ENCODE results near the gene FZD8. TPM values are rescaled to one million over a fixed set of nuclear protein-coding genes. Genes with fewer than 3 reads are reported as not detected.
A peak's percentile ranks its signal among the peaks of the same experiment; 100 is the strongest.

Gene FZD8
- polyA plus RNA-seq, 1 of the 3 experiments (the other 2 are of a cell fraction) = 1.4 TPM

DNA sequence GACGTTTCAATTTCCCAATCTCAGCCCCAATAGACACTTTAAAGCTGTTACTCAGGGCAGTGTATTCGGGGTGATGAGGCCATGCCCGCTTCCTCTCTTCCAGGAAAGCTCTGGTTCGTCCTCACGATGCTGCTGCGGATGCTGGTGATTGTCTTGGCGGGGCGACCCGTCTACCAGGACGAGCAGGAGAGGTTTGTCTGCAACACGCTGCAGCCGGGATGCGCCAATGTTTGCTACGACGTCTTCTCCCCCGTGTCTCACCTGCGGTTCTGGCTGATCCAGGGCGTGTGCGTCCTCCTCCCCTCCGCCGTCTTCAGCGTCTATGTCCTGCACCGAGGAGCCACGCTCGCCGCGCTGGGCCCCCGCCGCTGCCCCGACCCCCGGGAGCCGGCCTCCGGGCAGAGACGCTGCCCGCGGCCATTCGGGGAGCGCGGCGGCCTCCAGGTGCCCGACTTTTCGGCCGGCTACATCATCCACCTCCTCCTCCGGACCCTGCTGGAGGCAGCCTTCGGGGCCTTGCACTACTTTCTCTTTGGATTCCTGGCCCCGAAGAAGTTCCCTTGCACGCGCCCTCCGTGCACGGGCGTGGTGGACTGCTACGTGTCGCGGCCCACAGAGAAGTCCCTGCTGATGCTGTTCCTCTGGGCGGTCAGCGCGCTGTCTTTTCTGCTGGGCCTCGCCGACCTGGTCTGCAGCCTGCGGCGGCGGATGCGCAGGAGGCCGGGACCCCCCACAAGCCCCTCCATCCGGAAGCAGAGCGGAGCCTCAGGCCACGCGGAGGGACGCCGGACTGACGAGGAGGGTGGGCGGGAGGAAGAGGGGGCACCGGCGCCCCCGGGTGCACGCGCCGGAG lies 34.4 kb downstream of the FZD8 start:
- no peak for TF ChIP-seq EP300 (IDR thresholded peaks at IDR 0.05; ENCODE audit: borderline replicate concordance in 1 of 2, low read depth in 1 of 2, low read length in 1 of 2)
- TF ChIP-seq SIN3A (IDR thresholded peaks at IDR 0.05; ENCODE audit: borderline replicate concordance, low read depth, low read length) = no peak
- TF ChIP-seq YY1 (IDR thresholded peaks at IDR 0.05; ENCODE audit: low read depth) = no peak
- no peak for TF ChIP-seq TEAD4 (IDR thresholded peaks at IDR 0.05; ENCODE audit: borderline replicate concordance, insufficient read depth)
- no peak for TF ChIP-seq GATA2 (CRISPR knock-in tag; IDR thresholded peaks at IDR 0.05)
- TF ChIP-seq MEF2A (IDR thresholded peaks at IDR 0.05; ENCODE audit: borderline replicate concordance, low read depth) = no peak
- TF ChIP-seq RFX5 (IDR thresholded peaks at IDR 0.05; ENCODE audit: low read length) = no peak
- TF ChIP-seq TAF1 (IDR thresholded peaks at IDR 0.05; ENCODE audit: borderline replicate concordance, low read depth, low read length) = no peak
- no peak for TF ChIP-seq ZBTB33 (IDR thresholded peaks at IDR 0.05; ENCODE audit: borderline replicate concordance, low read depth)
- no peaks in the 10 kb centered on the region for H3K79me2 ChIP-seq (ENCODE audit: insufficient read depth)
- WGBS (ENCODE audit: low lambda C conversion rate) = 34% methylated on average over 18 of the region's 78 CpGs
- H3K36me3 ChIP-seq (replicated peaks in 1 of 2; ENCODE audit: control insufficient read depth in 1 of 2, insufficient read depth in 2 of 2, low read length in 1 of 2) = no peaks in the 10 kb centered on the region
- peak overlapping the region; percentile 19 to 46; a peak in 3 of 4 replicates for H3K4me3 ChIP-seq (ENCODE audit: low read depth in 2 of 2, low read length in 1 of 2)
- DNase-seq = peak; percentile 71
- H3K9ac ChIP-seq = no peak overlapping the region; the same call in 1 of the 2 replicates
- H3K9me2 ChIP-seq = no peaks in the 10 kb centered on the region
- H3K27ac ChIP-seq (ENCODE audit: low read depth in 2 of 2, low read length in 1 of 2) = no peak overlapping the region
- peak overlapping the region; percentile 70 for H3K4me2 ChIP-seq
- ChIA-PET POLR2A (no interaction called here), CTCF (interaction anchor here (0.9 kb wide), 1 partner anchor 28 kb away, joined by 3 read pairs; no protein-coding TSS in a partner anchor)
- no peaks in the 10 kb centered on the region for H3K9me3 ChIP-seq
- peaks cover 0 to 9% of the 10 kb centered on the region in 2 experiments; a peak in 1 of 4 replicates for H3K4me1 ChIP-seq (ENCODE audit: control insufficient read depth in 1 of 2, insufficient read depth in 2 of 2, low read depth in 1 of 2, low read length in 1 of 2)
- no peaks in the 10 kb centered on the region for H4K20me1 ChIP-seq (ENCODE audit: insufficient read depth)
- H3F3A ChIP-seq (replicated peaks; ENCODE audit: insufficient read depth) = no peaks in the 10 kb centered on the region
- peaks cover 6% of the 10 kb centered on the region for H3K27me3 ChIP-seq (ENCODE audit: insufficient read depth)
- peak overlapping the region; percentile 65; the same call in 1 of the 2 replicates for H2AFZ ChIP-seq (ENCODE audit: low read depth)

- Histone ChIP-seq H3K36me3 (replicated peaks in 1 of 2; ENCODE audit: control insufficient read depth in 1 of 2, insufficient read depth in 2 of 2, low read length in 1 of 2) (no peaks in the 10 kb centered on the region), H4K20me1 (ENCODE audit: insufficient read depth) (no peaks in the 10 kb centered on the region), H3K4me1 (ENCODE audit: control insufficient read depth in 1 of 2, insufficient read depth in 2 of 2, low read depth in 1 of 2, low read length in 1 of 2) (peaks cover 0 to 9% of the 10 kb centered on the region in 2 experiments; a peak in 1 of 4 replicates), H3K4me3 (ENCODE audit: low read depth in 2 of 2, low read length in 1 of 2) (no peak overlapping the region), H3K9me3 (no peaks in the 10 kb centered on the region), H3K27me3 (ENCODE audit: insufficient read depth) (no peaks in the 10 kb centered on the region; the same call in 1 of the 2 replicates), H3K9me2 (no peaks in the 10 kb centered on the region), H3K4me2 (no peak overlapping the region), H3K9ac (no peak overlapping the region), H2AFZ (ENCODE audit: low read depth) (no peak overlapping the region), H3K27ac (ENCODE audit: low read depth in 2 of 2, low read length in 1 of 2) (no peak overlapping the region), H3F3A (replicated peaks; ENCODE audit: insufficient read depth) (no peaks in the 10 kb centered on the region), H3K79me2 (ENCODE audit: insufficient read depth) (no peaks in the 10 kb centered on the region)
- CTCF ChIA-PET = interaction anchor here (0.8 to 1.6 kb wide), 2 partner anchors 9 to 29 kb away, joined by 3 to 7 read pairs; no protein-coding TSS in a partner anchor
- 80% methylated on average over 6 of the region's 6 CpGs for WGBS (ENCODE audit: low lambda C conversion rate)
- POLR2A ChIA-PET = no interaction called here
- DNase-seq = no peak
- no peak for TF ChIP-seq YY1 (IDR thresholded peaks at IDR 0.05; ENCODE audit: low read depth)
- no peak for TF ChIP-seq POLR2AphosphoS5 (IDR thresholded peaks at IDR 0.05; ENCODE audit: low read depth, low read length)
- TF ChIP-seq RAD21 (IDR thresholded peaks at IDR 0.05; ENCODE audit: low read length) = no peak
- TF ChIP-seq ELF1 (IDR thresholded peaks at IDR 0.05) = no peak
- TF ChIP-seq FOSL2 (IDR thresholded peaks at IDR 0.05; ENCODE audit: borderline replicate concordance, low read depth) = no peak
- no peak for TF ChIP-seq TEAD4 (IDR thresholded peaks at IDR 0.05; ENCODE audit: borderline replicate concordance, insufficient read depth)
- no peak for TF ChIP-seq TAF1 (IDR thresholded peaks at IDR 0.05; ENCODE audit: borderline replicate concordance, low read depth, low read length)
- no peak for TF ChIP-seq CTCF (IDR thresholded peaks at IDR 0.05)
- TF ChIP-seq, protein P1, sequence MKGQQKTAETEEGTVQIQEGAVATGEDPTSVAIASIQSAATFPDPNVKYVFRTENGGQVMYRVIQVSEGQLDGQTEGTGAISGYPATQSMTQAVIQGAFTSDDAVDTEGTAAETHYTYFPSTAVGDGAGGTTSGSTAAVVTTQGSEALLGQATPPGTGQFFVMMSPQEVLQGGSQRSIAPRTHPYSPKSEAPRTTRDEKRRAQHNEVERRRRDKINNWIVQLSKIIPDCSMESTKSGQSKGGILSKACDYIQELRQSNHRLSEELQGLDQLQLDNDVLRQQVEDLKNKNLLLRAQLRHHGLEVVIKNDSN (IDR thresholded peaks at IDR 0.05; ENCODE audit: borderline replicate concordance, low read depth) = no peak
- no peak for TF ChIP-seq USF2 (IDR thresholded peaks at IDR 0.05; ENCODE audit: borderline replicate concordance, low read depth, low read length)
These were observed 35.7 kb downstream of the FZD8 start for GRCh38 chr10:35606430-35606829.

Measured in SK-N-SH (cell line).